HepG2 (cell line): ENCODE measurements around the gene RPS25. TPM values are rescaled to one million over a fixed set of nuclear protein-coding genes. Genes with fewer than 3 reads are reported as not detected.
A peak's percentile ranks its signal among the peaks of the same experiment; 100 is the strongest.

ENCODE experiments used
- ATAC-seq: fragments of 200-7000 bp; cut with Tn5 transposase; 3 replicates; pipeline ENCODE4 v1.9.1; 2020; ENCODE audit warnings: mild to moderate bottlenecking, moderate library complexity
- BruUV-seq: library from RNA; stranded (reverse); fragments of 400-500 nt; replicated peaks from 2 replicates; lab custom pipeline; 2021; lab: Mats Ljungman, UMichigan
- CTCF ChIA-PET: fragments of 300-600 bp; formaldehyde crosslinking; extraction: SDS; loops from one replicate; lab custom pipeline; 2021; ENCODE audit warnings: low total read pairs, inconsistent platforms, low intra/inter-chr PET ratio; lab: Yijun Ruan, JAX
- POLR2A ChIA-PET: fragments of 350-600 bp; sonication (Branson Sonifier 250); formaldehyde crosslinking; loops from one replicate; lab custom pipeline; 2020; ENCODE audit warnings: antibody characterized with exemption, inconsistent platforms; lab: Yijun Ruan, JAX
- DNase-seq: peaks from one replicate; pipeline ENCODE4 v3.0.0-alpha.2; 2015; ENCODE audit warnings: low spot score
- FAIRE-seq: peaks from 3 replicates; lab custom pipeline; 2011; peaks lifted over from hg19 to GRCh38; lab: Jason Lieb, UNC
- H2AFZ ChIP-seq: one replicate; pipeline ENCODE4 v1.6.1; 2011; ENCODE audit warnings: low read length, inconsistent platforms
- H3K27ac ChIP-seq: fragments of 300-600 bp; 3 replicates; pipeline ENCODE4 v1.8.0; 2011; ENCODE audit warnings: mixed run types, mild to moderate bottlenecking, mixed read lengths, low read length, inconsistent platforms; ENCODE audit not compliant: insufficient read depth; ENCODE audit errors: extremely low read length
- H3K27me3 ChIP-seq, 2 experiments: fragments of 200-600 bp in 1 of 2; 2 replicates in 1 of 2; 3 replicates in 1 of 2; pipeline versions ENCODE4 v1.6.0 to v1.8.0; 2011; ENCODE audit warnings: low read length in 2 of 2, mild to moderate bottlenecking in 2 of 2, moderate library complexity in 2 of 2, inconsistent platforms in 1 of 2; ENCODE audit not compliant: insufficient read depth in 2 of 2, control insufficient read depth in 1 of 2
- H3K36me3 ChIP-seq, 2 experiments: fragments of 200-600 bp in 1 of 2; replicated peaks in 1 of 2; 2 replicates in 1 of 2; 3 replicates in 1 of 2; pipeline versions ENCODE4 v1.5.1 to v1.8.0; 2011; ENCODE audit warnings: low read length in 2 of 2, inconsistent platforms in 1 of 2; ENCODE audit not compliant: insufficient read depth in 2 of 2, control insufficient read depth in 1 of 2
- H3K4me1 ChIP-seq: 2 replicates; pipeline ENCODE4 v1.5.1; 2012; ENCODE audit warnings: low read length, inconsistent platforms; ENCODE audit not compliant: insufficient read depth
- H3K4me2 ChIP-seq: 2 replicates; pipeline ENCODE4 v1.6.0; 2011; ENCODE audit warnings: low read depth, low read length, inconsistent platforms
- H3K4me3 ChIP-seq, 3 experiments: fragments of 200-600 bp in 1 of 3; sonication (generic), shearing (Covaris generic) in 1 of 3; replicated peaks in 1 of 3; 2 replicates each; pipeline ENCODE4 v1.5.1; 2011 to 2016; ENCODE audit warnings: low read length in 3 of 3, inconsistent platforms in 2 of 3, low read depth in 2 of 3, mild to moderate bottlenecking in 2 of 3, control low read depth in 1 of 3, mixed read lengths in 1 of 3; ENCODE audit not compliant: insufficient read depth in 1 of 3
- H3K79me2 ChIP-seq: one replicate; pipeline ENCODE4 v1.6.1; 2011; ENCODE audit warnings: low read length, inconsistent platforms; ENCODE audit not compliant: insufficient read depth
- H3K9ac ChIP-seq: 2 replicates; pipeline ENCODE4 v1.6.0; 2011; ENCODE audit warnings: mild to moderate bottlenecking, low read depth, low read length, inconsistent platforms; ENCODE audit not compliant: insufficient read depth
- H3K9me3 ChIP-seq: 2 replicates; pipeline ENCODE4 v1.5.1; 2012; ENCODE audit warnings: mild to moderate bottlenecking, low read length
- H4K20me1 ChIP-seq: 2 replicates; pipeline ENCODE4 v1.6.0; 2011; ENCODE audit warnings: inconsistent platforms, mild to moderate bottlenecking, low read length, moderate library complexity; ENCODE audit not compliant: insufficient read depth
- CBX1 ChIP-seq: IDR thresholded peaks from one replicate; pipeline ENCODE4 v1.6.1; 2016; ENCODE audit warnings: antibody characterized with exemption, low read depth
- CREB1 ChIP-seq, 2 experiments: fragments of 450-650 bp in 1 of 2; IDR thresholded peaks; 2 replicates each; pipeline ENCODE4 v1.6.1; 2016 to 2017; ENCODE audit warnings: control low read depth in 1 of 2, mild to moderate bottlenecking in 1 of 2, missing compliant biosample characterization in 1 of 2, missing genetic modification characterization in 1 of 2
- ERF ChIP-seq: IDR thresholded peaks from 2 replicates; pipeline ENCODE4 v1.6.1; 2018; ENCODE audit warnings: missing biosample characterization, missing genetic modification reagents
- FOXK2 ChIP-seq: fragments of 450-650 bp; IDR thresholded peaks from 2 replicates; pipeline ENCODE4 v1.6.1; 2016
- GTF3A ChIP-seq: sonication (generic); formaldehyde crosslinking; conservative IDR thresholded peaks from 2 replicates; pipeline ENCODE4 v1.4.0; 2020; ENCODE audit warnings: mild to moderate bottlenecking, missing genetic modification reagents
- IKZF4 ChIP-seq: sonication (generic); formaldehyde crosslinking; IDR thresholded peaks from 2 replicates; pipeline ENCODE4 v1.5.1; 2020; ENCODE audit warnings: borderline replicate concordance, mild to moderate bottlenecking, low read depth, missing genetic modification reagents; ENCODE audit errors: not compliant biosample characterization
- PAF1 ChIP-seq: IDR thresholded peaks from 2 replicates; pipeline ENCODE4 v1.6.1; 2016; ENCODE audit warnings: missing genetic modification reagents, missing compliant biosample characterization
- POLR2AphosphoS5 ChIP-seq: IDR thresholded peaks from 2 replicates; pipeline ENCODE4 v1.6.1; 2012; ENCODE audit warnings: low read depth, low read length
- POLR2G ChIP-seq: fragments of 200-400 bp; formaldehyde crosslinking; IDR thresholded peaks from 2 replicates; pipeline ENCODE4 v1.6.1; 2018; ENCODE audit warnings: mild to moderate bottlenecking, low read depth, low read length, moderate library complexity
- SAP130 ChIP-seq: IDR thresholded peaks from 2 replicates; pipeline ENCODE4 v1.6.1; 2016; ENCODE audit warnings: low read depth
- SIN3A ChIP-seq: IDR thresholded peaks from 2 replicates; pipeline ENCODE4 v1.6.1; 2011; ENCODE audit warnings: low read depth, mild to moderate bottlenecking, control low read depth, low read length, borderline replicate concordance
- ZBTB8A ChIP-seq: sonication (generic); formaldehyde crosslinking; IDR thresholded peaks from 2 replicates; pipeline ENCODE4 v1.4.0; 2020; ENCODE audit warnings: mild to moderate bottlenecking, low read depth, missing genetic modification reagents, borderline replicate concordance
- ZFYVE20 ChIP-seq: sonication (generic); formaldehyde crosslinking; IDR thresholded peaks from 2 replicates; pipeline ENCODE4 v1.8.0; 2023; ENCODE audit warnings: low read depth, mild to moderate bottlenecking, moderate library complexity, missing genetic modification reagents, borderline replicate concordance
- ZNF329 ChIP-seq: sonication (generic); formaldehyde crosslinking; IDR thresholded peaks from 2 replicates; pipeline ENCODE4 v1.9.0; 2021; ENCODE audit warnings: low read depth, mild to moderate bottlenecking, missing genetic modification reagents
- WGBS: methylation state at CpG from one replicate; pipeline ENCODE4 v1.1.6; 2017; ENCODE audit warnings: low lambda C conversion rate; 5-methylcytosine and 5-hydroxymethylcytosine counted together
- in situ Hi-C: cut with HindIII; loops from 2 replicates; pipeline ENCODE4 v1.10.0; 2017; ENCODE audit warnings: low pct_unique_long_range_greater_than_20kb; ENCODE audit not compliant: extremely low pct_ligation_motif_present
- intact Hi-C: fragments of 100-400 bp; cut with micrococcal nuclease; formaldehyde crosslinking; loops from one replicate; pipeline ENCODE4 v1.10.0; 2022; ENCODE audit not compliant: unreplicated experiment
- polyA plus RNA-seq, 8 experiments: library from polyadenylated mRNA; depleted of rRNA in 3 of 8; stranded (reverse) in 7 of 8; unstranded in 1 of 8; fragments of >200 nt; fragmentation: Illumina TruSeq in 4 of 8; extraction: Trizol in 4 of 8; gene quantifications; 2 replicates each; pipeline versions ENCODE4 v1.2.1 to v1.2.3, GENCODE V29; 2011 to 2016; ENCODE audit warnings: low read depth in 4 of 8, missing spikeins in 1 of 8, mixed read lengths in 1 of 8; ENCODE audit not compliant: insufficient read depth in 1 of 8
- total RNA-seq, 5 experiments: library from RNA; depleted of rRNA; stranded (reverse); fragments of >200 nt; fragmentation: Illumina TruSeq; extraction: Trizol; gene quantifications; 2 replicates each; pipeline ENCODE4 v1.2.3, GENCODE V29; 2016; ENCODE audit warnings: low read depth in 1 of 5
- TF ChIP-seq, protein P1 (sequence below): sonication (generic); formaldehyde crosslinking; IDR thresholded peaks from 2 replicates; pipeline ENCODE4 v1.8.0; 2022; ENCODE audit warnings: mild to moderate bottlenecking, missing genetic modification reagents, moderate library complexity
- TF ChIP-seq, protein P2 (sequence below): IDR thresholded peaks from 2 replicates; pipeline ENCODE4 v1.6.1; 2012; ENCODE audit warnings: low read length, improper control_type of control experiment
- TF ChIP-seq, protein P3 (sequence below): IDR thresholded peaks from 2 replicates; pipeline ENCODE4 v1.6.1; 2016; ENCODE audit warnings: missing compliant biosample characterization, missing genetic modification reagents, borderline replicate concordance
- TF ChIP-seq, protein P4 (sequence below): sonication (generic); formaldehyde crosslinking; IDR thresholded peaks from 2 replicates; pipeline ENCODE4 v1.8.1; 2023; ENCODE audit warnings: mild to moderate bottlenecking, inconsistent platforms, moderate library complexity, missing genetic modification reagents, borderline replicate concordance

RPS25 gene
- total and polyA plus RNA-seq, 2 of the 13 experiments (the other 11 are each of a cell fraction or from before 2014, with no cell fraction given) = 839 to 1,415 TPM

DNA sequence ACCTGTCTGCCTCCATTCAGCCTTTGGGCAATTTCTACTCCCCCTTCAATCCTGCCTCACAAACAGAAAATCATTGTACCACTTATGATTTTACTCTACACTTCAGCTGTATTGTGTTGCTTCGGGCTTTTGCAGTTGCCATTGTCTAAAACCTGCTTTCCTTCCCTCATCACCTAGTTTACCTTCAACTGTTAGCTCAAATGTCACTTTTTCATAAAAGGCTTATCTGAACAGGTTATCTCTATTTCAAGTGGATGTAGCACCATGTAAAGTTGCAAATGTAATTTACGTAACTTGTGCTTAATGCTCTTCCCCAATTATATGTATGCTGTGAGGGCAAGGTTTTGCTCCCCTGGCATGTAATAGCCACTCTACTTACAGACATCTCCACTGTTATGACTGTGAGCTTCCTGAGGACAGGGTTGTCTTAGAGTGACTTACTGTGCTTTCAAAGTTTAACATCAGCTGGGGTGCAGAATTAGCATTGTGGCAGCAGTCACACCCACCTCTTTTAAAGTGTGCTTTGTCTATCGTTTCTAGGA, 5.4 kb downstream of the RPS25 start:
- H3K27ac ChIP-seq = no peak overlapping the region
- POLR2A ChIA-PET = interaction anchor here (0.9 to 1.9 kb wide), 3 partner anchors 14 to 72 kb away, joined by 4 to 5 read pairs (median 4); partner anchors contain the start of genes CENATAC and HMBS

More for the DNA sequence above, 5.4 kb downstream of the RPS25 start:
- 95% methylated on average over 3 of the region's 3 CpGs for WGBS
- H3K4me2 ChIP-seq = no peak overlapping the region
- BruUV-seq = no TSS peak
- ATAC-seq (no peak), DNase-seq (no peak), FAIRE-seq (no peak)
- peaks cover 23% of the 10 kb centered on the region for H3K79me2 ChIP-seq
- no peaks in the 10 kb centered on the region for H3K9me3 ChIP-seq
- no peak overlapping the region for H2AFZ ChIP-seq
- H3K27me3 ChIP-seq = no peaks in the 10 kb centered on the region; a peak in 1 of 5 replicates
- H4K20me1 ChIP-seq = peaks cover 17% of the 10 kb centered on the region
- CTCF ChIA-PET = no interaction called here
- peaks cover 23% of the 10 kb centered on the region for H3K4me1 ChIP-seq
- peaks cover 8 to 54% of the 10 kb centered on the region in 2 experiments for H3K36me3 ChIP-seq
- H3K9ac ChIP-seq = no peak overlapping the region
- H3K4me3 ChIP-seq = no peak overlapping the region
- TF ChIP-seq ZNF329 = no peak
- TF ChIP-seq CREB1 (IDR thresholded peaks at IDR 0.05) = no peak
- no peak for TF ChIP-seq CREB1 (CRISPR knock-in tag; IDR thresholded peaks at IDR 0.05)
- no peak for TF ChIP-seq ERF (CRISPR knock-in tag)
- no peak for TF ChIP-seq IKZF4 (CRISPR knock-in tag)
- TF ChIP-seq POLR2AphosphoS5 = peak; percentile 23; the same call in 1 of the 2 replicates
- TF ChIP-seq GTF3A (CRISPR knock-in tag) = no peak
- TF ChIP-seq, protein P1, sequence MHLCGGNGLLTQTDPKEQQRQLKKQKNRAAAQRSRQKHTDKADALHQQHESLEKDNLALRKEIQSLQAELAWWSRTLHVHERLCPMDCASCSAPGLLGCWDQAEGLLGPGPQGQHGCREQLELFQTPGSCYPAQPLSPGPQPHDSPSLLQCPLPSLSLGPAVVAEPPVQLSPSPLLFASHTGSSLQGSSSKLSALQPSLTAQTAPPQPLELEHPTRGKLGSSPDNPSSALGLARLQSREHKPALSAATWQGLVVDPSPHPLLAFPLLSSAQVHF = no peak
- TF ChIP-seq SIN3A = no peak
- no peak for TF ChIP-seq FOXK2
- TF ChIP-seq ZFYVE20 (CRISPR knock-in tag) = no peak
- TF ChIP-seq SAP130 (CRISPR knock-in tag) = 0 out of 2 replicates have a peak, but pooled peaks have one; percentile 11
- TF ChIP-seq, protein P2, sequence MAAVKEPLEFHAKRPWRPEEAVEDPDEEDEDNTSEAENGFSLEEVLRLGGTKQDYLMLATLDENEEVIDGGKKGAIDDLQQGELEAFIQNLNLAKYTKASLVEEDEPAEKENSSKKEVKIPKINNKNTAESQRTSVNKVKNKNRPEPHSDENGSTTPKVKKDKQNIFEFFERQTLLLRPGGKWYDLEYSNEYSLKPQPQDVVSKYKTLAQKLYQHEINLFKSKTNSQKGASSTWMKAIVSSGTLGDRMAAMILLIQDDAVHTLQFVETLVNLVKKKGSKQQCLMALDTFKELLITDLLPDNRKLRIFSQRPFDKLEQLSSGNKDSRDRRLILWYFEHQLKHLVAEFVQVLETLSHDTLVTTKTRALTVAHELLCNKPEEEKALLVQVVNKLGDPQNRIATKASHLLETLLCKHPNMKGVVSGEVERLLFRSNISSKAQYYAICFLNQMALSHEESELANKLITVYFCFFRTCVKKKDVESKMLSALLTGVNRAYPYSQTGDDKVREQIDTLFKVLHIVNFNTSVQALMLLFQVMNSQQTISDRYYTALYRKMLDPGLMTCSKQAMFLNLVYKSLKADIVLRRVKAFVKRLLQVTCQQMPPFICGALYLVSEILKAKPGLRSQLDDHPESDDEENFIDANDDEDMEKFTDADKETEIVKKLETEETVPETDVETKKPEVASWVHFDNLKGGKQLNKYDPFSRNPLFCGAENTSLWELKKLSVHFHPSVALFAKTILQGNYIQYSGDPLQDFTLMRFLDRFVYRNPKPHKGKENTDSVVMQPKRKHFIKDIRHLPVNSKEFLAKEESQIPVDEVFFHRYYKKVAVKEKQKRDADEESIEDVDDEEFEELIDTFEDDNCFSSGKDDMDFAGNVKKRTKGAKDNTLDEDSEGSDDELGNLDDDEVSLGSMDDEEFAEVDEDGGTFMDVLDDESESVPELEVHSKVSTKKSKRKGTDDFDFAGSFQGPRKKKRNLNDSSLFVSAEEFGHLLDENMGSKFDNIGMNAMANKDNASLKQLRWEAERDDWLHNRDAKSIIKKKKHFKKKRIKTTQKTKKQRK = no peak
- TF ChIP-seq, protein P3, sequence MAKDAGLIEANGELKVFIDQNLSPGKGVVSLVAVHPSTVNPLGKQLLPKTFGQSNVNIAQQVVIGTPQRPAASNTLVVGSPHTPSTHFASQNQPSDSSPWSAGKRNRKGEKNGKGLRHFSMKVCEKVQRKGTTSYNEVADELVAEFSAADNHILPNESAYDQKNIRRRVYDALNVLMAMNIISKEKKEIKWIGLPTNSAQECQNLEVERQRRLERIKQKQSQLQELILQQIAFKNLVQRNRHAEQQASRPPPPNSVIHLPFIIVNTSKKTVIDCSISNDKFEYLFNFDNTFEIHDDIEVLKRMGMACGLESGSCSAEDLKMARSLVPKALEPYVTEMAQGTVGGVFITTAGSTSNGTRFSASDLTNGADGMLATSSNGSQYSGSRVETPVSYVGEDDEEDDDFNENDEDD (CRISPR knock-in tag) = no peak
- TF ChIP-seq, protein P4, sequence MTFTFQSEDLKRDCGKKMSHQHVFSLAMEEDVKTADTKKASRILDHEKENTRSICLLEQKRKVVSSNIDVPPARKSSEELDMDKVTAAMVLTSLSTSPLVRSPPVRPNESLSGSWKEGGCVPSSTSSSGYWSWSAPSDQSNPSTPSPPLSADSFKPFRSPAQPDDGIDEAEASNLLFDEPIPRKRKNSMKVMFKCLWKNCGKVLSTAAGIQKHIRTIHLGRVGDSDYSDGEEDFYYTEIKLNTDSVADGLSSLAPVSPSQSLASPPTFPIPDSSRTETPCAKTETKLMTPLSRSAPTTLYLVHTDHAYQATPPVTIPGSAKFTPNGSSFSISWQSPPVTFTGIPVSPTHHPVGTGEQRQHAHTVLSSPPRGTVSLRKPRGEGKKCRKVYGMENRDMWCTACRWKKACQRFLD = no peak
- TF ChIP-seq POLR2G = peak; percentile 56; the same call in 1 of the 2 replicates
- TF ChIP-seq ZBTB8A = no peak
- TF ChIP-seq PAF1 (CRISPR knock-in tag) = peak; percentile 71; the same call in 1 of the 2 replicates
- no peak for TF ChIP-seq CBX1
- TF ChIP-seq, all 625 proteins: peak for 4
- in situ Hi-C loops = no loop called here
- intact Hi-C loops = no loop called here
